MG63 (cell line): Measurements from ENCODE around the gene GSK3B. TPM values are rescaled to one million over a fixed set of nuclear protein-coding genes. Genes with fewer than 3 reads are reported as not detected.

Experiments
- DNase-seq: peaks from one replicate; pipeline ENCODE4 v3.0.0-alpha.2; 2020
- H3K27me3 ChIP-seq: fragments of 250-450 bp; sonication (Bioruptor Pico); 2 replicates; pipeline ENCODE4 v1.5.1; 2020; ENCODE audit warnings: mild to moderate bottlenecking, moderate library complexity
- H3K36me3 ChIP-seq: fragments of 250-450 bp; sonication (Bioruptor Pico); 2 replicates; pipeline ENCODE4 v1.5.1; 2020; ENCODE audit warnings: mild to moderate bottlenecking, moderate library complexity
- H3K4me3 ChIP-seq: fragments of 250-450 bp; sonication (Bioruptor Pico); 2 replicates; pipeline ENCODE4 v1.5.1; 2020; ENCODE audit warnings: mild to moderate bottlenecking, moderate library complexity
- H3K9me3 ChIP-seq: fragments of 250-450 bp; sonication (Bioruptor Pico); 2 replicates; pipeline ENCODE4 v1.5.1; 2020; ENCODE audit warnings: mild to moderate bottlenecking, moderate library complexity
- total RNA-seq: library from RNA; depleted of rRNA; stranded (reverse); fragments of >200 nt; shearing (Covaris generic); gene quantifications from 2 replicates; pipeline ENCODE4 v1.2.3, GENCODE V29; 2014; ENCODE audit warnings: low replicate concordance; rRNA removed

The GSK3B gene
- total RNA-seq, 1 experiment from 2014 or later, result 22.2 TPM

DNA sequence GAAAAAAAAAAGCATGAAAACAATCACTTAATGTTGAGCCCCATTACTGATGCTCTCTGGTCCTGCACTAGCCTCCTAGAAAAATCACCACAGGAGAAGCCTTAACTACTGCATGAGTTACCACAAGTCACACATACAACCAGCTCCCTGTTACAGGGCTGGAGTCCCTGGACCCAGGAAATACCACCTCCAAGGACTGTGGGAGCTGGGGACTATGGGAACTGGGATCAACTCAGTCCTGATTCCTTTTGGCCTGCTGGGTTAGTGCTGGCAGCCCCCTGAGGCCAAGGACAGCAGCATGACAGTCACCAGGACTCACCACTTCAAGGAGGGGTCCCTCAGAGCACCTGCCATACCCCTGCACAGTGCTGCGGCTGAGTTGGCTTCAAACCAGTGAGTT, 311.8 kb downstream of the GSK3B start:
- no peaks in the 10 kb centered on the region for H3K36me3 ChIP-seq
- no peak for DNase-seq
- no peaks in the 10 kb centered on the region for H3K27me3 ChIP-seq
- no peak overlapping the region for H3K4me3 ChIP-seq
- no peaks in the 10 kb centered on the region for H3K9me3 ChIP-seq

DNA sequence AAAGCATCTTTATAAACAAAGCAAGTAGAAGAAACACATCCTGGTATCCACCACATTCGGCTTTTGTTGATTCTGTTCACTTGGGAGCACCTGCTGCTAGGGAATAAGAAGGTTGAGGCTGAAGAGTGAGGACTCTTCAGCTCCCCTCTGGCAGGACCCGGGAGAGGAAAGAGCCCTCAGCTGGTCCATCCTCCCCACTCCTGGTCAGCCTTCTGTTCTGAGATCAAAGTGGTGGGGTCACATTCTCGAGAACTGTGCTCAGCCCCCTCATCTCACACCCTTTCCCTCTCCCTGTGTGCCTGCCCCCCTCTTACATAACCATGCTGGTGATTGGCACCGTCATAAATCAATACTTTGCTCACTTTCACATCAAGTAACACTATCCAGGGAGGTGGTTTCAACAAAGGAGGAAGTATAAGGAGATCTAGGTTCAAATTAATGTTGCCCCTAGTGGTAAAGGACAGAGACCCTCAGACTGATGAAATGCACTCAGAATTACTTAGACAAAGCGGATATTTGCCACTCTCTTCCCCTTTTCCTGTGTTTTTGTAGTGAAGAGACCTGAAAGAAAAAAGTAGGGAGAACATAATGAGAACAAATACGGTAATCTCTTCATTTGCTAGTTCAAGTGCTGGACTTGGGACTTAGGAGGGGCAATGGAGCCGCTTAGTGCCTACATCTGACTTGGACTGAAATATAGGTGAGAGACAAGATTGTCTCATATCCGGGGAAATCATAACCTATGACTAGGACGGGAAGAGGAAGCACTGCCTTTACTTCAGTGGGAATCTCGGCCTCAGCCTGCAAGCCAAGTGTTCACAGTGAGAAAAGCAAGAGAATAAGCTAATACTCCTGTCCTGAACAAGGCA, 312.7 kb downstream of the GSK3B start, which contains the start of gene NR1I2:
Gene NR1I2 (plus strand): TSS at position 772 of the 869 bp plus-strand sequence.
- H3K9me3 ChIP-seq, result peaks cover 5% of the 10 kb centered on the region; the same call in 1 of the 2 replicates
- no peaks in the 10 kb centered on the region for H3K36me3 ChIP-seq
- DNase-seq, result no peak
- H3K4me3 ChIP-seq, result no peak within 1 kb of the TSS
- H3K27me3 ChIP-seq, result no peaks in the 10 kb centered on the region

DNA sequence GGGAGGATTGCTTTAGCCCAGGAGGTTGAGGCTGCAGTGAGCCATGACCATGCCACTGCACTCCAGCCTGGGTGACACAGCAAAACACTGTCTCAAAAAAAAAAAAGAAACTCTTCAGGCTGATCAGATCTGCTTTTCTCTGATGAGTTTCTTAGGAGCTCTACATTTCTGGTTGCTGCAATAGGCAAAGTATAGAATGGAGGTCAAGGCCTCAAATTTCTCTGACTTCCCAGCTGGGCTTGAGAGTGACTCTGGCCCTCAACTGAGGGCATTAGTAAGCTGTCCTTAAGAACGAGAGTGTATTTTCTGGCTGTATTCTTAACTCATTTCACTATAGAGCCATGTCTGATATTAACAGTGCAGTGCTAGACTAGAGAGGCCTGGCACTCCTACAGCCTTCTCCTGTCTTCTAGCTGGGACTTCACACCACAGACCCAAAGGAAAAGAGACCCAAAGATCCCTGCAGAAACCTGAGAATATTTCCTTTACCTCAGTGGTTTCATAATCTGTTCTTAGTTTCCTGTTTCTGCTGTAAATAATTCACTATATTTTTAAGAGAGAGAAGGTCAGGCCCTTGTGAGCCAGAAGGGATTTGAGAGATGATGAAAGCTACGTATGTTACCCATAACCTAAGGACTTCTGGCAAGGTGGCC, 314.4 kb downstream of the GSK3B start:
- H3K9me3 ChIP-seq, result peaks cover 12% of the 10 kb centered on the region
- H3K4me3 ChIP-seq, result no peak overlapping the region
- no peak for DNase-seq
- no peaks in the 10 kb centered on the region for H3K27me3 ChIP-seq
- no peaks in the 10 kb centered on the region for H3K36me3 ChIP-seq

DNA sequence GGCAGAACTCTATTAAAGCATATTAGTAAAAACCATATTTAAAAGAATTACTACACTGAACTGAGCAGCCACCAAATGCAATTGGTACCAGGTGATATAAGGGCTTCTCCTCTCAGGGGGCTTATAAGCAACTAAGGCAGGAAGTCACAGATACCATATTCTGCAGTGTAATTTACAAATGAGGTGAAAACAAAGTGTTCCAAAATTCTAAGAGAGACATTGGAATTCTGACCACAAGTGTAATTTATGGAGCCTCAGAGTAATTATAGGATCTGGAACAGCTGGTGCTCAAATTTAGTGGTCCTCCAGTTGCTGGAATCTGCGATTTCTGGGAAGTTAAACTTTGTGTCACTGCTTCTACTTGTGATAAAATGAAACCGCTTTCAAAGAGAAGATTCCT, 315.4 kb downstream of the GSK3B start:
- no peak for DNase-seq
- no peaks in the 10 kb centered on the region for H3K36me3 ChIP-seq
- H3K27me3 ChIP-seq, result no peaks in the 10 kb centered on the region
- H3K9me3 ChIP-seq, result peaks cover 12% of the 10 kb centered on the region
- no peak overlapping the region for H3K4me3 ChIP-seq

DNA sequence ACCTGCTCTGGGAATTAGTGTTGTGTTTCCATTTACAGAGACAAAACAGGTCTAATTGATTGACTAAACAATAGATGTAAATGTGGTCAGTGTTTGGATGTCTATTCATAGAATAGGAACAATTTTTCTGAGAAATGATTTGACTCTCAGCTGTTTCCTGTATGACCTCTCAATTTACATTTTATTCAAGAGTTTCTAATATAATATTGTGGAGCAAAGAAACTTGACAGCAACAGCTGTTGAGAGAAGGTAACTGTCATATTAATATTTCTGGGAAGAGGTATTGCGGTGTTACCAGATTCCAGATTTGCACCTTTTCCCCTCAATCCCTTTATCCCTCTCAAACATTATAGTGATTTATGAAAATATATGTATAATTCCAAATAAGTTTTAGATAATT, 316.1 kb downstream of the GSK3B start:
- no peaks in the 10 kb centered on the region for H3K27me3 ChIP-seq
- H3K4me3 ChIP-seq, result no peak overlapping the region
- no peaks in the 10 kb centered on the region for H3K36me3 ChIP-seq
- peaks cover 12% of the 10 kb centered on the region for H3K9me3 ChIP-seq
- no peak for DNase-seq

DNA sequence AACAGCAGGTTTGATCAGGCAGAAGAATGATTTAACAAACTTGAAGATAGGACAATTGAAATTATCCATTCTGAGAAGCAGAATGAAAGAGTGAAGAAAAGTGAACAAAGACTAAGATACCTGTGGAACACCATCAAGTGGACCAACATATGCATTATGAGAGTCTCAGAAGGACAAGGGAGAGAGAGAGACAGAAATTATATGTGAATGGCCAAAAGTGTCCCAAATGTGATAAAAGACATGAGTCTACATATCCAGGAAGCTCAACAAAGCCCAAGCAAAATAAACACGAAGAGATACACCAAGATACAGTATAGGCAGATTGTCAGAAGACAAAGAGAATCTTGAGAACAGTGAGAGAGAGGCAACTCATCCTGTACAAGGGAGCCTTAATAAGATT, 317.9 kb downstream of the GSK3B start:
- no peak overlapping the region for H3K4me3 ChIP-seq
- no peak for DNase-seq
- H3K27me3 ChIP-seq, result 0 out of 2 replicates have a peak, but pooled peaks cover 2% of the 10 kb centered on the region
- no peaks in the 10 kb centered on the region for H3K36me3 ChIP-seq
- H3K9me3 ChIP-seq, result peaks cover 12% of the 10 kb centered on the region

DNA sequence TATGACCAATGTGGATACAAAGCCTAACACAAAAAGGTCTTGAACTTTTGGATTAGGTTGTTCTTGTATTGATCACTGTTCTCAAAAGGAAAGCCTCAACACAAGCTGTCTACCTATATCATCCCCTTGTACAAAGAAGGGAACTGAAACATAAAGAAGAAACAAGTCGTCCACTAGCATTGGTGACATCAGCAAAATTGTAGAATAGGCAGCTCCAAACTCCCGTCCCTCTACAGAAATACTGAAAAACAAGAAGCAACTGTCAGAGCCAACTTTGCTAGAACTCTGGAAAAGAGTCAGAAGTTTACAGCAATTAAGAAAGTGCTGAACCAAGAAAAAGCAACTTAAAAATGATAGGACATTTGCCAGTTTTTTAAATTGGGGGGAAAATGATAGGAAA, 319.8 kb downstream of the GSK3B start:
- H3K36me3 ChIP-seq, result no peaks in the 10 kb centered on the region
- H3K9me3 ChIP-seq, result peaks cover 12% of the 10 kb centered on the region
- H3K4me3 ChIP-seq, result no peak overlapping the region
- H3K27me3 ChIP-seq, result 0 out of 2 replicates have a peak, but pooled peaks cover 2% of the 10 kb centered on the region
- no peak for DNase-seq

Other genes with a start within 250 kb of the GSK3B start
- 0.91 and 1.1 TPM in 2 replicates for gene GPR156, start 190.8 kb upstream of the GSK3B start, total RNA-seq